RCC 7860 (cell line): ENCODE results near the gene NTN5.

Experiments used
- DNase-seq: peaks from one replicate; pipeline ENCODE4 v3.0.0-alpha.2; 2015; ENCODE audit warnings: low spot score
- FAIRE-seq: peaks from 2 replicates; lab custom pipeline; 2012; peaks lifted over from hg19 to GRCh38; lab: Jason Lieb, UNC

NTN5 gene

GRCh38 chr19:48616041-48616436 is 56.8 kb downstream of the NTN5 start:
- FAIRE-seq (no peak), DNase-seq (no peak)

GRCh38 chr19:48615231-48616040 is 57.4 kb downstream of the NTN5 start:
- no peak for FAIRE-seq
- DNase-seq, result no peak

GRCh38 chr19:48614436-48615230 is 58.2 kb downstream of the NTN5 start, which contains the start of gene FAM83E:
TSS of gene FAM83E (minus strand) at chr19:48615076. CDS start at chr19:48613372, 1,704 bp downstream.
- FAIRE-seq (no peak), DNase-seq (no peak)

- no peak for DNase-seq
- FAIRE-seq, result no peak
Observed at GRCh38 chr19:48613852-48614435, 58.9 kb downstream of the NTN5 start.

GRCh38 chr19:48613024-48613851 is 59.6 kb downstream of the NTN5 start:
- FAIRE-seq (no peak), DNase-seq (peak; percentile 18)

GRCh38 chr19:48611872-48612271 is 60.9 kb downstream of the NTN5 start:
- DNase-seq (no peak), FAIRE-seq (no peak)
